ENCODE measurements around the gene RGPD5.
"Not testable (repeated sequence)": the region's sequence is repeated elsewhere in the genome, so short reads cannot be mapped to it uniquely, and the experiment has no call there.

RGPD5 gene

GRCh38 chr2:109894141-109894540 is 100.0 kb downstream of the RGPD5 start:
- DNase-seq: not testable (repeated sequence)

GRCh38 chr2:109895090-109895869 is 101.2 kb downstream of the RGPD5 start:
- not testable (repeated sequence) for DNase-seq

GRCh38 chr2:109896212-109896611 is 102.1 kb downstream of the RGPD5 start:
- DNase-seq: not testable (repeated sequence)

GRCh38 chr2:109897769-109898461 is 103.8 kb downstream of the RGPD5 start:
- DNase-seq: not testable (repeated sequence)

GRCh38 chr2:109898462-109899336 is 104.6 kb downstream of the RGPD5 start, which contains the start of gene LIMS3:
Gene LIMS3 (plus strand): TSS chr2:109898688. CDS start chr2:109898729, 41 bp downstream.
- not testable (repeated sequence) for DNase-seq

- not testable (repeated sequence) for DNase-seq
Observed at GRCh38 chr2:109905796-109906195, 111.7 kb downstream of the RGPD5 start.

All from NCI-H1092 treated with DMSO at 0.1 percent for 48 hours (cell line).